Endodermal cell (in vitro differentiated cells): Measurements from ENCODE around the gene IL10RB. TPM values are rescaled to one million over a fixed set of nuclear protein-coding genes. Genes with fewer than 3 reads are reported as not detected.

Source experiments
- DNase-seq: peaks from one replicate; pipeline ENCODE4 v3.0.0-alpha.2; 2017
- H3K27ac ChIP-seq: 2 replicates; pipeline ENCODE4 v1.5.1; 2013; ENCODE audit warnings: mild to moderate bottlenecking, low read depth, low read length, moderate library complexity
- H3K27me3 ChIP-seq: 2 replicates; pipeline ENCODE4 v1.6.1; 2013; ENCODE audit warnings: mild to moderate bottlenecking, low read length, moderate library complexity; ENCODE audit not compliant: insufficient read depth, control insufficient read depth, poor library complexity, severe bottlenecking
- H3K36me3 ChIP-seq: 2 replicates; pipeline ENCODE4 v1.7.0; 2013; ENCODE audit warnings: mild to moderate bottlenecking, low read length, moderate library complexity; ENCODE audit not compliant: control insufficient read depth, insufficient read depth
- H3K4me1 ChIP-seq: one replicate; pipeline ENCODE4 v1.7.0; 2013; ENCODE audit warnings: low read length; ENCODE audit not compliant: control insufficient read depth, insufficient read depth
- H3K4me3 ChIP-seq: 2 replicates; pipeline ENCODE4 v1.5.1; 2013; ENCODE audit warnings: mild to moderate bottlenecking, low read length, moderate library complexity
- H3K9ac ChIP-seq: 2 replicates; pipeline ENCODE4 v1.6.1; 2013; ENCODE audit warnings: mild to moderate bottlenecking, low read length, moderate library complexity; ENCODE audit not compliant: poor library complexity, severe bottlenecking; ENCODE audit errors: extremely low read depth
- H3K9me3 ChIP-seq: 2 replicates; pipeline ENCODE4 v1.6.1; 2013; ENCODE audit warnings: mild to moderate bottlenecking, low read length, moderate library complexity; ENCODE audit not compliant: control insufficient read depth
- H3K27ac Mint-ChIP-seq: 2 replicates; pipeline ENCODE4 v1.8.0; 2020; ENCODE audit warnings: mixed read lengths
- H3K27me3 Mint-ChIP-seq: 2 replicates; pipeline ENCODE4 v1.8.0; 2021; ENCODE audit warnings: mild to moderate bottlenecking, mixed read lengths; ENCODE audit not compliant: insufficient read depth
- H3K36me3 Mint-ChIP-seq: 2 replicates; pipeline ENCODE4 v1.8.0; 2020; ENCODE audit warnings: low read depth, mixed read lengths
- H3K4me1 Mint-ChIP-seq: 2 replicates; pipeline ENCODE4 v1.8.0; 2020; ENCODE audit warnings: mixed read lengths
- H3K4me3 Mint-ChIP-seq: 2 replicates; pipeline ENCODE4 v1.8.0; 2020; ENCODE audit warnings: mild to moderate bottlenecking, moderate library complexity, mixed read lengths
- H3K9me3 Mint-ChIP-seq: 2 replicates; pipeline ENCODE4 v1.8.0; 2020; ENCODE audit warnings: mild to moderate bottlenecking, mixed read lengths
- WGBS, 2 experiments: methylation state at CpG; one replicate each; pipeline versions ENCODE4 v1.1.5 to v1.1.7; 2013; ENCODE audit warnings: missing lambda C conversion rate in 2 of 2, mixed read lengths in 1 of 2; ENCODE audit not compliant: insufficient coverage in 1 of 2, insufficient read length in 1 of 2; 5-methylcytosine and 5-hydroxymethylcytosine counted together
- total RNA-seq, 2 donors: library from RNA; stranded (reverse); fragmentation: NEBNext Ultra II Directional in 1 of 2; extraction: Animal tissue kit (Norgen Biotek cat#: 25700) in 1 of 2; gene quantifications; 2 replicates in 1 of 2; 3 replicates in 1 of 2; pipeline ENCODE4 v1.2.1, GENCODE V29; 2021
- TF ChIP-seq, protein P1 (sequence below): fragments of 200-600 bp; sonication (generic); conservative IDR thresholded peaks from 2 replicates; pipeline ENCODE4 v1.5.0; 2021; ENCODE audit warnings: antibody characterized with exemption, mild to moderate bottlenecking

The IL10RB gene
- total RNA-seq, 2 donors from 2014 or later: 4.1 to 5.3 TPM

DNA sequence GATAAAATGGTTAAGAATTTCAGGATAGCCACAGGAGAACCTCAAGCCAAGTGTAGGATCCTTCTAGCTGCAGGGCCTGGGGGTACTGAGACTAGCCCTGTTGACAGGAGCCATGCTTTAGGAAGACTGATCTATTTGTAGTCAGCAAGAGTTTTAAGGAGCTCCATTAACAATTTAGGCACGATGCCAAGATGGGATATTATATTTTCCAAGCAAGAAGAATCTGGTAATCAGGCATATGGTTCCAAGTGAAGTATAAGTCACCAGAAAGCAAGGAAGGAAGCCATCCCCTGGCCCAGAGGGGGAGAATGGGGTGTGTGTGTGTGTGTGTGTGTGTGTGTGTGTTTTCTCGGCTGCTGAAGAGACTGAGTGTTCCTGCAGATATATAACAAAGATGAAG is 29.4 kb upstream of the IL10RB start:
- Histone ChIP-seq H3K27ac (no peak overlapping the region), H3K4me3 (no peak overlapping the region), H3K9me3 (peaks cover 41% of the 10 kb centered on the region), H3K36me3 (peaks cover 10% of the 10 kb centered on the region), H3K4me1 (peaks cover 4% of the 10 kb centered on the region), H3K9ac (no peak overlapping the region), H3K27me3 (no peaks in the 10 kb centered on the region)
- H3K4me1 Mint-ChIP-seq: peaks cover 18% of the 10 kb centered on the region
- H3K4me3 Mint-ChIP-seq: no peak overlapping the region
- peaks cover 34% of the 10 kb centered on the region for H3K36me3 Mint-ChIP-seq
- no peak overlapping the region for H3K27ac Mint-ChIP-seq
- TF ChIP-seq, protein P1, sequence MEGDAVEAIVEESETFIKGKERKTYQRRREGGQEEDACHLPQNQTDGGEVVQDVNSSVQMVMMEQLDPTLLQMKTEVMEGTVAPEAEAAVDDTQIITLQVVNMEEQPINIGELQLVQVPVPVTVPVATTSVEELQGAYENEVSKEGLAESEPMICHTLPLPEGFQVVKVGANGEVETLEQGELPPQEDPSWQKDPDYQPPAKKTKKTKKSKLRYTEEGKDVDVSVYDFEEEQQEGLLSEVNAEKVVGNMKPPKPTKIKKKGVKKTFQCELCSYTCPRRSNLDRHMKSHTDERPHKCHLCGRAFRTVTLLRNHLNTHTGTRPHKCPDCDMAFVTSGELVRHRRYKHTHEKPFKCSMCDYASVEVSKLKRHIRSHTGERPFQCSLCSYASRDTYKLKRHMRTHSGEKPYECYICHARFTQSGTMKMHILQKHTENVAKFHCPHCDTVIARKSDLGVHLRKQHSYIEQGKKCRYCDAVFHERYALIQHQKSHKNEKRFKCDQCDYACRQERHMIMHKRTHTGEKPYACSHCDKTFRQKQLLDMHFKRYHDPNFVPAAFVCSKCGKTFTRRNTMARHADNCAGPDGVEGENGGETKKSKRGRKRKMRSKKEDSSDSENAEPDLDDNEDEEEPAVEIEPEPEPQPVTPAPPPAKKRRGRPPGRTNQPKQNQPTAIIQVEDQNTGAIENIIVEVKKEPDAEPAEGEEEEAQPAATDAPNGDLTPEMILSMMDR: no peak
- WGBS, 2 experiments: 87% methylated on average over 2 of the region's 2 CpGs; no CpG with 5 or more reads in 1 of the 2 experiments
- H3K9me3 Mint-ChIP-seq: peaks cover 28% of the 10 kb centered on the region
- H3K27me3 Mint-ChIP-seq: no peaks in the 10 kb centered on the region
- DNase-seq: no peak

DNA sequence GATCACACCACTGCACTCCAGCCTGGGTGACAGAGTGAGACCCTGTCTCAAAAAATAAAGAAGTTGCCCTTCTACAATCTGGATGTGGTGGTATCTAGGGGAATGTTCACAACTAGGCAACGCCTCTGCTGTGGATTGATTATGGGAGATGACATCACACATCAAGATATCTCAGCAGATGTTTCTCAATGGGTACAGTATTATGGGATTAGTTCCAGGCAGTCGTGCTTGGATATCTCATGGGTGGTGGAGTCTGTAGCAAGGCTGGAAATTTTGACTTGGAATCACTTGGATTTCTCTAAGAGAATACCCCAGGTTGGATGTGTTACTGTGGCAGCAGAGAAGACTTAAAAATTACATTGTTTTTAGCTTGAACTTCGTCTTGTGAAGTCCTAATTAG is 28.7 kb upstream of the IL10RB start:
- Mint-ChIP-seq H3K36me3 (peaks cover 40% of the 10 kb centered on the region), H3K9me3 (peaks cover 28% of the 10 kb centered on the region), H3K27ac (no peak overlapping the region), H3K27me3 (no peaks in the 10 kb centered on the region), H3K4me3 (no peak overlapping the region), H3K4me1 (peaks cover 12% of the 10 kb centered on the region)
- Histone ChIP-seq H3K4me1 (no peaks in the 10 kb centered on the region), H3K27me3 (no peaks in the 10 kb centered on the region), H3K36me3 (peaks cover 16% of the 10 kb centered on the region), H3K27ac (no peak overlapping the region), H3K9me3 (peaks cover 45% of the 10 kb centered on the region), H3K9ac (no peak overlapping the region), H3K4me3 (peak overlapping the region; percentile 24)
- TF ChIP-seq, protein P1: no peak
- 94 to 95% methylated on average over 2 to 3 of the region's 3 CpGs for WGBS, 2 experiments
- DNase-seq: no peak

GRCh38 chr21:33238146-33238545 is 28.0 kb upstream of the IL10RB start:
- Mint-ChIP-seq H3K36me3 (peaks cover 42% of the 10 kb centered on the region), H3K4me1 (peaks cover 8% of the 10 kb centered on the region), H3K9me3 (peaks cover 28% of the 10 kb centered on the region), H3K27ac (no peak overlapping the region), H3K27me3 (no peaks in the 10 kb centered on the region), H3K4me3 (no peak overlapping the region)
- no peak for DNase-seq
- H3K4me1 ChIP-seq: no peaks in the 10 kb centered on the region
- peak overlapping the region; percentile 24 for H3K4me3 ChIP-seq
- H3K9me3 ChIP-seq: peaks cover 45% of the 10 kb centered on the region
- 91 to 92% methylated on average over 1 to 4 of the region's 4 CpGs for WGBS, 2 experiments
- no peak overlapping the region for H3K9ac ChIP-seq
- H3K27me3 ChIP-seq: no peaks in the 10 kb centered on the region
- no peak overlapping the region for H3K27ac ChIP-seq
- H3K36me3 ChIP-seq: peaks cover 16% of the 10 kb centered on the region
- TF ChIP-seq, protein P1: no peak
